Cardiac fibroblast (primary cell): ENCODE data around the gene RRP36.

Experiments
- DNase-seq, 2 donors: peaks; one replicate each; pipeline versions ENCODE4 v3.0.0 to v3.0.0-alpha.2; 2010; ENCODE audit warnings: low read depth in 2 of 2
- H3K4me3 ChIP-seq, 2 donors: replicated peaks in 1 of 2; 1 replicate in 1 of 2; 2 replicates in 1 of 2; pipeline ENCODE4 v1.5.1; 2011; ENCODE audit warnings: low read depth in 2 of 2, low read length in 2 of 2, mild to moderate bottlenecking in 2 of 2, moderate library complexity in 1 of 2
- TF ChIP-seq, protein P1 (sequence below): IDR thresholded peaks from one replicate; pipeline ENCODE4 v1.5.1; 2011; ENCODE audit warnings: low read depth, mild to moderate bottlenecking, low read length, inconsistent platforms

Gene RRP36

DNA sequence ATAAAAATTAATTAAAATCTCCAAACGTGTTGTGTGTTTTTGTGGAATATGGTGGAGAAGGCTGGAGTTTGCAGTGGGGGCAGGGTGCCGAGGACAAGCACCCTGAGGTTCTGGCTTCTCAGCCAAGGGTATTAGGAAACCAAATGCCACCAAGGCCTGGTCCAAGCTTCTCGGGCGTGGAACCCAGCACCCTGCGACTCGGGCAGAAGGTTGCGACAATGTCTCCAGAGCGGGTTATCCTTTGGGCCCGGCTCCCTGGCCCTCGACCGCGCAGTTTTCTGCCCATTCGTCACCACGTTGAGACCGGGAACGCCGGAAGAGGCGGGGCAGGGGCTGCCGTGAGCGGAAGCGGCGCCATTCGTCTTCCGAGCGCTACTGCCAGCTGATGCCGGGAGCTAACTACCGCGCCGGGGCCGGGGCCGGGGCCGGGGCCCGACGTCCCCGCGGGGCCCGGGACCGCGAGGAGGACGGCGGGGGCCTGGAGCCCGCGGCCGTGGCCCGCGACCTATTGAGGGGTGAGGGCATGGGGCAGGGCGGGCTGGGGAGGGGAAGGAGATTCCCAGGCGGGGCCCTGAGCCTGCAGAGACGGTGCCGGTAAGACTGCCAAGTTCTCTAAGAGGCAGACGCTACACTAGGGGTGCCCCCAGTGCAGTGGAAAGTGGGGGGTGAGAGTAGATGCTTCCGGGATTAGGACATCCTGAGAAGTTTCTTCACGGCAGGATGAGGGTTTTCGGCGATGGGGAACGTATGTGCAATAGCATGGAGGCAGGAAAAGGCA is at the start of gene RRP36:
Gene RRP36, plus strand, starts transcription at position 354 of the 778 bp plus-strand sequence. Its CDS starts 32 bp downstream, at position 386.
- H3K4me3 ChIP-seq: peak within 1 kb of the TSS; percentile 96 to 98
- peak; percentile 71 to 73 for DNase-seq
- TF ChIP-seq, protein P1, sequence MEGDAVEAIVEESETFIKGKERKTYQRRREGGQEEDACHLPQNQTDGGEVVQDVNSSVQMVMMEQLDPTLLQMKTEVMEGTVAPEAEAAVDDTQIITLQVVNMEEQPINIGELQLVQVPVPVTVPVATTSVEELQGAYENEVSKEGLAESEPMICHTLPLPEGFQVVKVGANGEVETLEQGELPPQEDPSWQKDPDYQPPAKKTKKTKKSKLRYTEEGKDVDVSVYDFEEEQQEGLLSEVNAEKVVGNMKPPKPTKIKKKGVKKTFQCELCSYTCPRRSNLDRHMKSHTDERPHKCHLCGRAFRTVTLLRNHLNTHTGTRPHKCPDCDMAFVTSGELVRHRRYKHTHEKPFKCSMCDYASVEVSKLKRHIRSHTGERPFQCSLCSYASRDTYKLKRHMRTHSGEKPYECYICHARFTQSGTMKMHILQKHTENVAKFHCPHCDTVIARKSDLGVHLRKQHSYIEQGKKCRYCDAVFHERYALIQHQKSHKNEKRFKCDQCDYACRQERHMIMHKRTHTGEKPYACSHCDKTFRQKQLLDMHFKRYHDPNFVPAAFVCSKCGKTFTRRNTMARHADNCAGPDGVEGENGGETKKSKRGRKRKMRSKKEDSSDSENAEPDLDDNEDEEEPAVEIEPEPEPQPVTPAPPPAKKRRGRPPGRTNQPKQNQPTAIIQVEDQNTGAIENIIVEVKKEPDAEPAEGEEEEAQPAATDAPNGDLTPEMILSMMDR: no peak

DNA sequence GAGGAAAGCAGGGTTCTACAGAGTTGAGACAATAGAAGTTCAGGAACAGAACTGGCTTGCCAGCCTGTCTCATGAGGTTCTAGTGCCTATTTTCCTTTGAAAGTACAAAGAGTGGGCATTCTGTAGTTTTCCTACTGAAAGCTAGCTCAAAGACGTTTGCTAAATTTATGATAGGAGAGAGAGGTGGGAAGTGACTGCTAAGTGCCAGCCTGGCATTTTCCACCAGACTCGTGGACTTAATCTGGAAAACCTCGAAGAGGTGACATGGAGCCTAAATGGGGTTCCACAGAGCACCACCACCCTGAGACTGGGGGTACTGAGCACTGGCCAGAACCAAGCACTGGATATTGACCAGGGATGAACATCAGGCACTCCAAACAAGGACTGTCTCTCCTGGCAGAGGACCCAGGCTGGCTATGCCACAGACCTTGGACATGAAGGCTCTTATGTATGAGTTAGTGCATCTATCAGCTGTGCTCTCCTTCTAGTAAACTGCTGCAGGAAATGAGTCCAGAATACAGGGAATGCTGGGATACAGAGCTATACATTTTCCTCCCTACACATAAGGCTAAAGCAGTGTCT is 49.6 kb upstream of the RRP36 start:
- TF ChIP-seq, protein P1: no peak
- no peak for DNase-seq
- no peak overlapping the region for H3K4me3 ChIP-seq

GRCh38 chr6:42973926-42974325 is 47.5 kb upstream of the RRP36 start:
- DNase-seq: no peak

DNA sequence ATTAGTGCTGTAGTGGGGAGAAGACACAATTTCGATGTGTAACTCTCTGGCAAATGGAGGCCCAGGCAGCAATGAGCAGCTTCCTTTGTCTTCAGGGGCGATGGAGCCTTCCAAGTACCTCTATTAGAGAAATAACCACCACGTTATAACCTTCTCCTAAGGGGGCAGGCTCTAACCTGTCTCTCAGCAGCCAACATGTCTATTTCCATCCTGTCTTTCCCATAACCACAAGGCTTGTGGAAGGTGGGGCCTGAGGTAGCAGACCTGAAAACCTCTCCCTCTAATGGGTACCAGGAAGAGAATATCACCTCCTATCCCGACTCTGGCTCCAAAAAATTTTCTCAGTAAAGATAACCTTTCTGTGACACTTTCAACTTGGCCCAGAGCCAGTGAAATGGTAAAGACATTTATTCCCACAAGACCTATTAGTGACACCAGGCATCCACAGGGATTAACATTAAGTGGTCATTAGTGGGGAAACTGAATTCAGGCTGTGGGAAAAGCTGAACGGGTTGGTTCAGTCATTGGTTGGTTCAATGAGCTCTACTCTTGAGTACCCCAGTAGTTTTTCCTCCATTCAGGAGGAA is 46.4 kb upstream of the RRP36 start:
- no peak overlapping the region for H3K4me3 ChIP-seq
- DNase-seq: no peak
- TF ChIP-seq, protein P1: no peak

More at GRCh38 chr6:42973926-42974325, 47.5 kb upstream of the RRP36 start:
- H3K4me3 ChIP-seq: no peak overlapping the region
- TF ChIP-seq, protein P1: no peak

DNA sequence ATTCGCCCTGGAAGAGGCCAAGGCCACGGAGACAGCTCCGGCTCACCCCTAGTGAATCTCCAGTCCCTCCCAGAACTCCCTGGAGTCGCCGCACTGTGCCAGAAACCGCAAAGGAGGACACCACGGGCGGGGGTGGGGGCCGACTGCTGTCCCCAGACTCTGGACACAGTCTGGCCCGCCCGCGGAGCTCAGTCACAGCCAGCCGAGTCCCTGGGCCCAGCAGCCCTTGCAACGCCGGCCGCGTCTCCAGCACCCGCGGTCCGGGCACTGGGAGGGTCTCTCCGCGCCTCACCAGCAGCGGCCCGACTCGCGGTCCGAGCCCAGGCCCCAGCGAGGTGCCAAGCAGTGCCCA is 43.0 kb upstream of the RRP36 start:
- DNase-seq: peak in 1 of 2 donors; percentile 45
- H3K4me3 ChIP-seq: peak overlapping the region; percentile 70 to 71

DNA sequence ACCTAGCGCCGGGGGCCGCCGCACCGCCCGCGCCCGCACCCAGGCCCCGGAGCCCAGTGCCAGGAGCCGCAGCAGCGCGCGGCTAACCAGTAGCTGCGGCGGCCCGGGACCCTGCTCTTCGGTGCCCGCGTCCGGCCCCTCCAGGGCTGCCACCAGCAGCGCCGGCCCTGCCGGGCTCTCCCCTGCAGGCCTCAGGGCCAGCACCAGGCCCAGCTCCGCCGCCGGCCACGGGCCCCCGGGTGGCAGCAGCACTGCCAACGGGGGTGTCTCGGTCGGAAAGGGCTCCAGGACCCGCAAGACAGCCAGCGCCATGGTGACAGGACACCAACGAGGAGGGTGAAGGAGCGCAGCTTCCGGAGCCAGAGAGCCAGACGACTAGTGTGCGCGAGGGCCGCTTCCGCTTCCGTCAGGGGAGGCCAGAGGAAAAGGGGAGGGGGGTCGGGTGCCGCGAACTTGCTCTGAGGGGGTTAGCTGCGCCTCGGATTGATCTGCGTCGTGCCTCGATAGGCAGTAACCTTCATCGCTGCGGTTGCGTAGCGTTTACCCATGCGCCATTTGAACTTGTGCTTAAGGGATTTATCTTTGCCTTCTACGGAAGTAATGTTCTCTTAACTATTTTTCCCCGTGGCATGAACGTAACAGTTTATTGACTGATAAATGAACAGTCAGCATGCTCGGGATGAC is 42.4 kb upstream of the RRP36 start, which contains the start of gene PEX6:
Gene PEX6, minus strand, starts transcription at position 343 of the 684 bp plus-strand sequence. Its CDS starts 31 bp downstream, at position 312.
- TF ChIP-seq, protein P1: no peak
- H3K4me3 ChIP-seq: peak within 1 kb of the TSS; percentile 70 to 71
- peak; percentile 77 to 78 for DNase-seq

More for the DNA sequence above, 43.0 kb upstream of the RRP36 start:
- TF ChIP-seq, protein P1: no peak
